Glomerular endothelial cell (primary cell): ENCODE data around the gene FERMT1. TPM values are rescaled to one million over a fixed set of nuclear protein-coding genes. Genes with fewer than 3 reads are reported as not detected.
"Not testable (repeated sequence)": the region's sequence is repeated elsewhere in the genome, so short reads cannot be mapped to it uniquely, and the experiment has no call there.

ENCODE experiments used
- DNase-seq: peaks from one replicate; pipeline ENCODE4 v3.0.0-alpha.2; 2011; ENCODE audit warnings: low read depth, low spot score; ENCODE audit errors: extremely low read depth
- total RNA-seq: library from RNA; depleted of rRNA; stranded (reverse); fragments of >200 nt; gene quantifications from 2 replicates; pipeline ENCODE4 v1.2.3, GENCODE V29; 2015

FERMT1 gene
- total RNA-seq, 1 donor from 2014 or later: 1.2 TPM

- DNase-seq: no peak
Observed at GRCh38 chr20:6041808-6042265, 81.0 kb downstream of the FERMT1 start.

GRCh38 chr20:6040958-6041807, 81.6 kb downstream of the FERMT1 start:
- no peak for DNase-seq

GRCh38 chr20:6040540-6040939, 82.3 kb downstream of the FERMT1 start:
- DNase-seq: no peak

GRCh38 chr20:6039766-6040165, 83.1 kb downstream of the FERMT1 start:
- no peak for DNase-seq

- DNase-seq: no peak
Observed at GRCh38 chr20:6038256-6038655, 84.6 kb downstream of the FERMT1 start.

GRCh38 chr20:6037082-6037481, 85.7 kb downstream of the FERMT1 start:
- DNase-seq: no peak

GRCh38 chr20:6036213-6036612, 86.6 kb downstream of the FERMT1 start:
- DNase-seq: no peak

- DNase-seq: peak; percentile 61
Observed at GRCh38 chr20:6034134-6034969, 88.5 kb downstream of the FERMT1 start.

- DNase-seq: not testable (repeated sequence)
Observed at GRCh38 chr20:6032907-6033306, 89.9 kb downstream of the FERMT1 start.

GRCh38 chr20:6030453-6031080, 92.3 kb downstream of the FERMT1 start:
- no peak for DNase-seq

GRCh38 chr20:6029538-6029937, 93.3 kb downstream of the FERMT1 start:
- DNase-seq: no peak

GRCh38 chr20:6028818-6029217, 94.0 kb downstream of the FERMT1 start:
- no peak for DNase-seq

- no peak for DNase-seq
Observed at GRCh38 chr20:6026051-6026450, 96.8 kb downstream of the FERMT1 start.

Other genes with a start within 250 kb of the FERMT1 start
- gene CHGB, start 211.5 kb downstream of the FERMT1 start, total RNA-seq: 0.78 TPM in 1 of 2 replicates, not detected in the other
- gene TRMT6, start 172.5 kb downstream of the FERMT1 start, total RNA-seq: 6.1 and 8.0 TPM in 2 replicates
- gene MCM8, start 172.4 kb downstream of the FERMT1 start, total RNA-seq: 4.6 and 4.7 TPM in 2 replicates
- 21.6 and 25.3 TPM in 2 replicates for gene CRLS1, start 116.9 kb downstream of the FERMT1 start, total RNA-seq
- 19.4 and 59.0 TPM in 2 replicates for gene LRRN4, start 69.0 kb downstream of the FERMT1 start, total RNA-seq